NOMO-1 (cell line): ENCODE measurements around the gene TMEM217.

ENCODE experiments used
- DNase-seq, 2 experiments: peaks; one replicate each; lab custom pipeline; 2025; ENCODE audit not compliant: unreplicated experiment in 2 of 2; lab: John Stamatoyannopoulos, UW

The TMEM217 gene

DNA sequence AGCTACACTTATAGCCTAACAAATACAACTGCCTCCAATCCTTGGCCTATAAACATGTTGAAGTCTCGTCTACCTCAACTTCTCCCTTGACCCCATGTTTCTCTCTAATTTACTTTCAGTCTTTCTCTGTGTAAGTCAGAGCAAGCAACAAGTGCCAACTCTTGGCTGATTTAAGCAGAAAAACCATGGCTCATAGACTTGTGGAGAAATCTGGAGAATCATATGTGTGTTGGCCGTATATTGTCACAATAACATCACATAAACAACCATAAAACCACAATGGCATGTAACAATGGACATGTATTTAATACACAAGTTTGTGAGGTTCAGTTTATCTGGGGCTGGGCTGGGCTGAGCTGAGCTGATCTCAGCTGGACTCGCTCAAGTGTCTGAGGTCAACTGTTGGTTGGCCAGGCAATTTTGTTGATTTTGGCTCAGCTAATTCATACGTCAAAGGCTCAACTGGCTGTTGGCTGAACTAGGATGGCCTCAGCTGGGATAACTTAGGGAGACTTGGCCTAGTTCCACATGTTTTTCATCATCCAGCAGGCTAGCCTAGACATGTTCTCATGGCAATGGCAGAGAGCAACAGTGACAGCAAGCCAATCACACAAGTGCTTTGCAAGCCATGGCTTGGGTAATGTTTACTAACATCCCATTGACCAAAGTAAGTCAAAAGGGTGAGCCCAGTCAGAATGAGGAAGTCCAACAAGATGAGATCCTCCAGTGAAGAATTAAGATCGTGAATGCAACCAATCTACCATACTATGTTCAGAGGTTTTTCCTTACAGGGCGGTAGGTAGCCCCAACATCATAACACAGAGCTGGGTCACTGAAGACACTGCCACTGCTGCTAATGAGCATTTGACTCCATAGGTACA is 13.3 kb downstream of the TMEM217 start:
- peak; percentile 30 to 31 for DNase-seq

DNA sequence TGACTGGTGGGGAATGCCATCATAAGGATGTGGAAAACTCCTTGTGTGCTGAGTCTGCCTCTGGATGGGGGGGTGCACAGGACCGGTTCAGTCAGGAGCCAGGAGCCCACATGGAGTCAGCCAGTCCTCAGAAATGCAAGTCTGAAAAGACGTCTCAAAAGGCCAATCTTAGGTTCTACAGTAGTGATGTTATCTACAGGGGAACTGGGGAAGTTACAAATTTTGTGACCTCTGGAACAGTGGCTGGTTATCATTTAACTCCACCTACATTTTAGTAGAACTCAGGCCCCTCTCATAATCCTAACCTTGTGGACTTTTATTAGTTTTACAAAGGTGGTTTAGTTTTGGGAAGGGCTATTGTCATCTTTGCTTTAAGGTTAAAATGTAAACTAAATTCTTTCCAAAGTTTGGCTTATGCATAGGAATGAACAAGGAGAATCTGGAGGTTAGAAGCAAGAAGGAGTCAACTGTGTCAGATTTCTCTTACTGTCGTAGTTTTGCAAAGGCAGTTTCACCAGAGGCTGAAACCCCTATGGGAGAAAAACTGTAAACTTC is 14.1 kb downstream of the TMEM217 start:
- DNase-seq = no peak

DNA sequence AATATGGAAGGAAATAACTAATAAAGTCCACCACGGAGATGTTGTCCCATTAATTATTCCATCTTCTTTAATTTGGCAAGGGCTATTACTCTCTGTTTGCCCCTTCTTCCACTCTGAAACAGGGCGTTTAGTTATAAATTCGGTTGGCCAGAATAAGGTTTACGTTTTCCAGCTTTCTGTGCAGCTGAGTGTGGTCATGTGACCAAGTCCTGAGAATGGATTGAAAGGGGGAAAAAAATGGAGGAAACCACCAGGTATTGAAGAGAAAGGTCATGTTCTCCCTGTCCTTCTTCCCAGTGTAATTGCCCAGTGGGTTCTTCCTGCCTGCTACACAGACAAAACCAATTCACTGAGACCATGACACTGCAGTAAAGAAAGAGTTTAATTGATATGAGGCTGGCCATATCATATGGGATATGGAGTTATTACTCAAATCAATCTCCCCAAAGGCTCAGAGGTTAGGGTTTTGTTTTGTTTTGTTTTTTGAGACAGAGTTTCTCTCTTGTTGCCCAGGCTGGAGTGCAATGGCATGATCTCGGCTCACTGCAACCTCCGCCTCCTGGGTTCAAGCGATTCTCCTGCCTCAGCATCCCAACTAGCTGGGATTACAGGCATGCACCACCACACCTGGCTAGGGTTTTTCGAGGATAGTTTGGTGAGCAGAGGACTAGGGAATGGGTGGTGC is 14.7 kb downstream of the TMEM217 start:
- DNase-seq = no peak

DNA sequence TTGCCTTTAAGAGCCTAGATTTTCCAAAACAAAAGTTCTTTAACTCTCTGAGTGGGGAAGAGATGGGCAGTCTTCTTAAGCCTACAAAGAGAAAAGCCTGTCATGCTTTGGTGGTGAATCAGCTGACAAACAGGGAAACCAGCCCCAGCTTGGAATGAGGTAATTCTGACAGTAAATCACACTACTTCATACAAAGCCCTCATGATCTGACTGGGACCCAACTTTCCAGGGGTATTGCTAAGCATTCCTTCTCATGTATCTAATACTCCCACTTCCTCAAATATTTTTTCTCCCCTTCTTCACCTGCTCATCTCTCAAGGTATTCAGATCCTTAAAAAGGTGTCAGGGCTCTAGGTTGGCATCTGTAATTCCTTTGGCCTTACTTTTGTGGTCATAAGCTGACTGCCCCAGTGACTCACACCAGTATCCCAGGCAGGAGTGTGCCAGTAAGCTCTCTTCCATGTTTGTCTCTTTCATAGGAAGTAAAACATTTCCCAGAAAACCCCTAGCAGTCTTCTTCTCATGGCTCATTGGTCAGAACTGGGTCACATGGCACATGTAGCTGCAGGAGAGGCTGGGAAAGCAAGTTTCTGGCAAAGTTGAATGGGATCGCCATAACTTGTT is 15.4 kb downstream of the TMEM217 start:
- DNase-seq = no peak

DNA sequence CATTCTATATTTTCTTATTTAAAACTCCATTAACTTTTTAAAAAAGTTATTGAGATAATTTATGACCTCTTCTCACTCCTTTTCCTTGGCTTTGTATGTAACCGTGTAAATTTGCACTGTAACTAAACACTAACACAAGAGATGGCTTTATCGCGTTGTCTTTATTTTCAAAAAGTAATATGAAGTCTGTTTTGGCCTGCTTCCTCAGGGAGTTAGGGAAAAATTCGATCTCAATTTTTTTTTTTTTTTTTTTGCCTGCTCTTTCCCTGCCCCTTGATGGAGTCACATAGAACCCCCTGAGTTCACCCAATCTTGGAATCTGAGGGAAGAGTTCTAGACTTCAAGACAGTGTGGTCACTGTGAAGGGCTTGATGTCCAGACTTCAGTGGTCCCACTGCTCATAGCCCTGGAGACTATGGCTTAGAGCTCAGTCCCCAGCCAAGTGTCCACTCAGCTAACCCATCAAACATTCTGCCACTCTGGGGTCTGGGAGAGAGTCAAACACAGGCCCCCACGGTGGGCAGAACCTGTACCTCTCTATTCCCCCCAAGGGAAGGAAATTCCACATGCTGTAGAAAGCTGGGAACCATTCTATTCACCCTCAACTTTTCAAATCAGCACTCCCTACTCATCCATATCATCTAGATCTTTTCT is 16.0 kb downstream of the TMEM217 start:
- DNase-seq = no peak

DNA sequence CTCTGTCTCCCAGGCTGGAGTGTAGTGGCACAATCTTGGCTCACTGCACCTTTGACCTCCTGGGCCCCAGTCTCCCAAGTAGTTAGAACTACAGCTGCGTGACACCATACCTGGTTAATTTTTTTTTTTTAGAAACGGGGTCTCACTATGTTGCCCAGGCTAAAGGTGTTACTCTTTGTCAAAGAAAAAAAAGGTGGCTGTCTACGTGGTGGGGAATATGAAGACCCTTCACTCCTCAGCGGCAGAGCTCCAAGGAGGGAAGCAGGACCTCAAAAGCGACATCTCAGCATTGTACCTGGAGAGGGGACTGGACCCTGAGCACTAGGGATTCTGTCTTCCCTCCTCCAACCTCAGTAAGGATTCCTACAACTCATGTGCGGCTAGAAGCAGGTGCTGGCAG is 16.8 kb downstream of the TMEM217 start:
- DNase-seq = no peak

DNA sequence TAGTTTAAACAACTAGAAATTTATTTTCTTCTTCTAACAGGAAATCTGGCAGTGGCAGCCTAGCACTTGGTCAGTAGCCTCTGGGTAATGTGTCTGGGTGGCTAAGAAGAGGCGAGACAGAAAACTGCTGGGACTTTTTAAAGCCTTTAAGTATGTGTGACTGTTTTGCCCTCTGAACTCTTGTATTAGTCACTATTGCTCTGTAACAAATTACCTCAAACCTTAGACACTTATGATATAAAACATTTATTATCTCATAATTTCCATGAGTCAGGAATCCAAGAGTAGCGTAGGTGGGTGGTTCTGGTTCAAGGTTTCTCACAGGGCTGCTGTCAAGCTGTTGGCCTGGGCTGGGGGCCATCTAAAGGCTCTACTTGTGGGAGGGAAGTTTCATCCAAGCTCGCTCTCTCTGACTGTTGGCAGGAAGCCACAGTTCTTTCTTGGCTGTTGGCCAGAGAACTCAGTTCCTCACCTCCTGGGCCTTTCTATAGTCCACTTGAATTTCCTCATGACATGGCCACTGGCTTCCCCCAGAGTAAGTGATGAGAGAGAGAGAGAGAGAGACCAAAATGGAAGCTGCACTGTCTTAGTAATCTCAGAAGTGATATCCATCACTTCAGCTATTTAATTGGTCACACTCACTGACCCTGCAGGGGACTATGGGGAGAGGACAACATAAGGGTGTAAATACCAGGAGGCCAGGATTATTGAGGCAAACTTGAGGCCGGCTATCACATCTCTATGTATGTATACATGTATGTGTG is 17.8 kb downstream of the TMEM217 start:
- DNase-seq = peak; percentile 61 to 78

DNA sequence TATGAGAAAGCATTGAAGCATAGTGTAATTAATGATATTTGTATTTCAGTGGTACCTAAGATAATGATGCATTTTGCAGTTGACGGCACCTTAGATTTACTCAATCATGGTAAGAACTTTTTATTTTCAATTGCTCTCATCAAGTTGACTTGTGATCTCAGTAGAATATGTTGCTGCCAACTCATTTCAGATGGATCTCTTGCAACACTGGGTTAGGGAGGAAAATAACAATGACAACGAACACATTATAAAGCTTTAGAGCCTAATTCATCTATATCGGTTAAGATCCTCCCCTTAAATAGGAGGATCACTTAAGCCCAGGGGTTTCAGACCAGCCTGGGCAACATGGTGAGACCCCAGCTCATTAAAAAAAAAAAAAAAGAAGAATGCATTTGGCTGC is 18.4 kb downstream of the TMEM217 start:
- no peak for DNase-seq

DNA sequence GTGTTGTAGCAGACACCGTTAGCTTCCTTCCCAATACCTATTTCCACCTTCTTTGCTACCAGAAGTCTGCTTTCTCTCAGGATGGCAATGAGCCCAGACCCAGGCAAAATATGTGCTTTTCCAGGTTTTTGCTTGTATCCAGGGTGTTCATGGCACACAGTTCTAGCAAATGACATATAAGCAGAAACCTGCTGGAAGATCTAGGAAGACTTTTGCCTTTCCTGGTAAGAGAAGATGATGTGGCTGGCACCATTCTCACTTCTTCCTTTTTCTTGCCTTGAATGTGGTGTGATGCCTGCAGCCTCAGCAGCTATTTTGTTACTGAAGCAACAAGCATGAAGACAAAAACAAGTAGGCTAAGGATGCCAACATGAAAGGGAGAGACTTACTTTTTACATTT is 19.6 kb downstream of the TMEM217 start:
- no peak for DNase-seq

DNA sequence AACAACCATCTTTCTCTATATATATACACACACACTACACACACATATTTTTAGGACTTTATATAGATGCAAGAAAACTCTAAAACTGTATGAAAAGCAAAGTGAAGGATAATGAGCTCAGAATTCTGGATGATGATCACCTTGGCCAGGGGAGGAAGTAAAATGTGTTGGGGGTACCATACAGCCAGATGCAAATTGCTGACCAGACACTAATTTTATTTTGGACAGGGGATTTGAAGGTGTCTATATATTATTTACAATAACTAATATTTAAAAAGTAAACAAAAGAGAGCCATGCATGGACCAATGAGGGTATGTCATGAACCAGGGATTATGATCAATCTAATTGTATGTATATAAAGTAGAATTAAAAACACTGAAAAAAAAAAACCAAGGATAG is 20.2 kb downstream of the TMEM217 start:
- no peak for DNase-seq

DNA sequence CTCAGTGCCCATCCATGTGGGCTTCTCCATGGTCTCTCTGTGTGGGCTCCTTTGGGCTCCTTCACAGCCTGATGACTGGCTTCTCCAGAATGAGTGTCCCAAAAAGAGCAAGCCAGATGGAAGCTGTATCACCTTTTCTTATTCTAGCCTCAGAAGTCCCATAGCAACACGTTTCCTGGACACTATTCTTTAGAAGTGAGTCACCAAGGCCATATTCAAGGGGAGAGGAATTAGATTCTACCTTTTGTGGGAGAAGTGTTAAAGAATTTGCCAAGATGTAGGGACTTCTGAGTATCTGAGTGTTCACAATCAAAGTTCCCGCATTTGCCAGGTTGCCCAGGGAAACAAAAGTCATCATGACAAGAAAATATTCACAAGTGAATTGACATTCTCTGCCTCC is 21.0 kb downstream of the TMEM217 start:
- no peak for DNase-seq

DNA sequence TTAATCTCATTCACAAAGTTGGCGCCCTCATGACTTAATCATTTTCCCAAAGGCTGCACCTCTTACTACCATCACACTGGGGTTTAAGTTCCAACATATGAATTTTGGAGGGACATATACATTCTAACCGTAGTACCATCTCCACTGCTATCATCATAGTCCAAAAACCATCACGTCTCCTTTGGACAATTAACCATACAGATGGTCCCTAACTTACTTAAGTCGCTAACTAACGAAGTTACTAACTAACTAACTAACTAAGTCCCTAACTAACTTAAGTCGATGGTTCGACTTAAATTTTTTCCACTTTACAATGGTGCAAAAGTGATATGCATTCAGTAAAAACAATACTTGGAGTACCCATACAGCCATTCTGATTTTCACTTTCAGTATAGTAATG is 24.4 kb downstream of the TMEM217 start:
- DNase-seq = no peak

DNA sequence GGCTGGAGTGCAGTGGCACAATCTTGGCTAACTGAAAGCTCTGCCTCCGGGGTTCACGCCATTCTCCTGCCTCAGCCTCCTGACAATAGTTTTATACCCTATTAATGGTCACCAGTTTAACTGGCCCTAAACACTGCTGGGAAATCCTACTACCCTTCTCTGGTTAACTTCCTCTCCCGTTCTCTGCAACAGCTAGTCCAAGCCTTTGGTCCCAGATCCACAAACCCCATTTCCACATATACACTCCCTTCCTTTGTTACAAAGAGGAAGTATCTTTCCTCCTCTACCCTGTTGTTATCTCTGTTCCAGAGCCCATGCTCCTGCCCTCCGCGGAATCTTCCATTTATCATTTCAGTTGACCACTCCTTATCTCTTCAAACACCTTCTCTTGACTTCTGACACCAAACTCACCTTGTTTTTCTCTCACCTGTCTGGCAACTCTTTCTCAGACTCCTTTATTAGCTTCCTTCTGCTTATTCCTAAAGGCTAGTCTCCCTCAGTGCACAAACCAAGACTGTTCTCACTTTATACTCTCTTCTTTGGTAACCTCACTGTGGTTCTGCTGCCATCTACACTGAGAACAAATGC is 25.4 kb downstream of the TMEM217 start:
- no peak for DNase-seq

DNA sequence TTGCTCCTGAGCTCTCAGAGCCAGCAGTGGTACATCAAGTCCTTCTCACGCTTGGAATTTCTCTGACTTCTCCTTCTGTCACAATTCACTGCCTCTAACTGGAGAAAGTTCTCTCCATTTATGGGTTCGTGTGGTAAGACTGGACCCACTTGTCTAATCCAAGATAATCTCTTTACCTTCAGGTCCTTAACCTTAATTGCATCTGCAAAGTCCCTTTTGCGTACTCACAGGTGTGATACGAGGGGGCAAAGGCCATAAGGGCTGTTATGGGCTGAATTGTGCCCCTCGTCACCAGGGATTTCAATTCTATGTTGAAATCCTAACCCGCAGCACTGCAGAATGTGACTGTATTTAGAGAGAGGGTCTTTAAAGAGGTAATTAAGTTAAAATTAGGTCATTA is 27.8 kb downstream of the TMEM217 start:
- DNase-seq = no peak

DNA sequence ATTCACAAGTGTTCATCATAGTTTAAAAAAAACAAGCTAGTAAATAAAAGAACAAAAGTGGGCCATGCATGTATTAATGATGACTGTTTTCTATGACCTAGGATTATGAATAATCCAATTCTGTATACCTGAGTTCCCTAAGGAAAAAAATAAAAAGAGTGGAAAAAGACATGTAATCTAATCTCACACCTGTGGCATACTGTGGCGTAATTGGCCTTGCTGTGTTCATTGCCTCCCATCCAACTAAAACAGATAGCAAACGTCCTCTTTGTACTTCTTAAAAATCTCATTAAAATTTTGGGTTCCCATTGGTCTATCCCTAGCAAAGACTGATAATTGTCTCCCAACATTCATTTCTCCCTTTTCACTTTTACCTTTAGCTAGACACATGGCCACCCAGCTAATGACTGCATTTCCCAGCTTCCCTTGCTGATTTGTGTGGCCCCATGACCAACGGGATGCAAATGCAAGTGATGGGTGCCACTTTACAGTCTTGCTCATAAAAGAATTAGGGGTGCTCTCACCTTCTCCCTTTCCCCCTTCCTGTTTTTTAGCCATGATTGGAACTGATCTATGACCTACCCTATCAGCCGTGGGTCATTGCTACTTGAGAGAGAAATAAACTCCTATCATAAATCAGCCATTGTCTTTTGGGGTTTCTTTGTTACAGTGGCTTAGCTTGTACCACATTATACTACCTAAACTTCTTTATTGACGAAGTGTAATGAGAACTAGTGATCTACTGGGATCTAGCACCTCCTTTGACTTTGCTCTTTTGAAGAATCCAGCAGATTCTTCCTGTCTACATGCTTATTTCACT is 32.4 kb downstream of the TMEM217 start:
- DNase-seq = no peak

DNA sequence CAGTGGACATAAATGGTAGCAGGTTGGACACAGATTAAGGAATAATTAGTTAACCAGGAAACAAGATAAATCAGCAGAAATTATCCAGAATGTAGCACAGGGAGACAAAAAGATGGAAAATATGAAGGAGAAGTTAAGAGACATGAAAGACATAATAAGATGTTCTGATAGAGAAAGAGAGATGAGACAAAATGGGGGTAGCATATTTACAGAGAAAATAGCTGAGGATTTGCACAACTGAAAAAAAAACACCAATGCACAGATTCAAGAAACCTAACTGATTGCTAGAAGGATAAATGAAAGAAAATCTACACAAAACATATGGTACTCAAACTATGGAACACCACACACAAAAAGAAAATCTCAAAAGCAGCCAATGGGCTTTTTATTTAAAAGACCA is 35.0 kb downstream of the TMEM217 start:
- DNase-seq = no peak

DNA sequence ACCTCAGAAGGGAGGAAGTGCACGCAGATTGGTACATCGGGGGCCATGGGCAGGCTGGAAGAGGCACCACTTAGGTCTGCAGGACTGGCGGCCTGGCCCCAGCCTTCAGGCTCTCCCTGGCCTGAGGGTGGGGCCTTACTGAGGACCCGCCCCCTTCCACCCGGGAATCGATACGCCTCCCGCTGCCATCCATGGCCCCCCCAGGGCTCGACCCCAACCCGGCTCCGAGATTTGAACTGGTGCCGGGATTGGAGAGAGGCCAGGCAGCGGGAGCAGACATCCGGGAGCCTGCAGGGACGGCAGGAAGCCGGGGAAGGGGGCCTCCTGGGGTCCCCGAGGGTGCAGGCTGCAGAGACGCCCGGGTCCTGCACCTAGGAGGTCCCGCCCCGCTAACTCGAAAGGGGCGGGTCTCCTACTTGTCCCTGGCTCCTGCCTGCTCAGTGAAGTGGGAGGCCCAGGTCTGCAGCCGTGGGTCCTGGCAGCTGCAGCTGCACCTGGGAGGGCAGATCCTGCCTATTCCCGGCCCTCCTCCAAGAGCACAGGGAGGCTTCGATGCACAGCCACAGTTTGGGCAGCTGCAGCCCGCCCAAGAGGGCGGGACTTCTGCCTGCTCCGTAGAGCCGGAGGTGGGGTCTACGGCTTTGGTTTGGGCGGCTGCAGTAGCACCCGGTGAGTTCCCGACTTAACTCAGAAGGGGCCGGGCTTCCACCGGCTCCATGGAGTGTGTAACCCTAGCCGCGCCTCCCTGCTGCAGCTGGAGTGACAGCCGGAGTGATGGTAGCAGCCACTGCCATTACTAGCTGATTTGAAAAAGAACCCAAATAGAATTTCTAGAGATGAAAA is 35.6 kb downstream of the TMEM217 start:
- peak; percentile 81 to 83 for DNase-seq

DNA sequence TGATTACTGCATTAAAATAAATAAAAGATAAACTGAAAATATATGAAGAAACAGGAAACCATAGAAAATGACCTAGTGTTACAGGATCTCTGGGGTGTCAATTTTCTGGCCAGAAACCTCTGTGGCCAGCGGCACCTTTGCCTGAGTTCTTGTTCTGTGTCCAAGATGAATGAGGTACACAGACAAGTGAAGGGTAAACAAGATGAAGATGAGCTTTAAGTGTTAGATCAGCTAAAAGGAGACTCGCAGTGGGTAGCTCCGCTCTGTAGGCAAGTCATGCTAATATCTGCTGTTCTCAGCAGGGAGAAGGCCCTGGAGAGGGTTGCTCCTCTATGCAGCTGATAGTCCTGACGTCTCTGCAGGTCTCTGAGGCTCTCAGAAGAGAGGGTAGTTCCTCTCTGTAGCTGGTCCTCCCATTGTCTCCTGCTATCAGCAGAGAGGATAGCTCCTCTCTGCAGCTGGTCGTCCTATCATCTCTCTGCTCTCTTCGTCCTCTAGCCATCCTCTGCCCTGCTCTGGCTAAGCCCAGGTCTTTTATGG is 36.3 kb downstream of the TMEM217 start:
- DNase-seq = peak in 1 of 2 experiments; percentile 49
